ENCODE results near the gene FYN. TPM values are rescaled to one million over a fixed set of nuclear protein-coding genes. Genes with fewer than 3 reads are reported as not detected.

Gene FYN
- total RNA-seq, 1 experiment from 2014 or later = 18.5 TPM

- TF ChIP-seq MAX (IDR thresholded peaks at IDR 0.05) = no peak
- no peak for TF ChIP-seq EZH2phosphoT487 (IDR thresholded peaks at IDR 0.05; ENCODE audit: borderline replicate concordance)
- TF ChIP-seq ZNF274 (IDR thresholded peaks at IDR 0.05; ENCODE audit: low read depth, low read length) = no peak
- no peak for TF ChIP-seq FOSL1 (IDR thresholded peaks at IDR 0.05; ENCODE audit: low read depth)
- TF ChIP-seq SRF (IDR thresholded peaks at IDR 0.05; ENCODE audit: low read depth) = no peak
- no peak for TF ChIP-seq ZBTB33 (IDR thresholded peaks at IDR 0.05; ENCODE audit: extremely low read depth, insufficient replicate concordance, low read length)
- H3K4me1 ChIP-seq (ENCODE audit: control insufficient read depth in 1 of 2, insufficient read depth in 2 of 2, low read length in 2 of 2) = 0 out of 4 replicates have a peak, but pooled peaks cover 0 to 5% of the 10 kb centered on the region in 2 experiments
- DNase-seq (ENCODE audit: low read depth, low spot score) (no peak), ATAC-seq (no peak)
- BruUV-seq (replicated peaks) = no TSS peak
- ChIA-PET RAD21 (ENCODE audit: low non-redundant PET in 1 of 2, low total read pairs in 2 of 2, uncharacterized antibody in 2 of 2, unreplicated experiment in 2 of 2) (no interaction called here), CTCF (no interaction called here), POLR2A (no interaction called here)
- no peak overlapping the region for H3K4me3 ChIP-seq (replicated peaks in 1 of 2; ENCODE audit: low read depth in 1 of 2, low read length in 2 of 2)
- H3K27me3 ChIP-seq (ENCODE audit: insufficient read depth, low read length) = no peaks in the 10 kb centered on the region
- H3K9me2 ChIP-seq (ENCODE audit: insufficient read depth) = no peaks in the 10 kb centered on the region
- intact Hi-C loops (cut with micrococcal nuclease) = no loop called here
- no peaks in the 10 kb centered on the region for H3K79me2 ChIP-seq (ENCODE audit: insufficient read depth, low read length)
- H3K9me3 ChIP-seq (ENCODE audit: control insufficient read depth in 1 of 2, insufficient read depth in 1 of 2, low read depth in 1 of 2, low read length in 2 of 2) = no peaks in the 10 kb centered on the region
- no peaks in the 10 kb centered on the region for H3K36me3 ChIP-seq (ENCODE audit: control insufficient read depth in 1 of 2, insufficient read depth in 2 of 2, low read length in 2 of 2)
- H3K4me2 ChIP-seq (ENCODE audit: low read length) = no peak overlapping the region
- no peaks in the 10 kb centered on the region for H4K20me1 ChIP-seq (ENCODE audit: insufficient read depth)
- H3K9ac ChIP-seq (ENCODE audit: low read length) = no peak overlapping the region
- no peak overlapping the region for H3K27ac ChIP-seq (ENCODE audit: low read depth, low read length)
- H2AFZ ChIP-seq (ENCODE audit: low read depth, low read length, poor library complexity, severe bottlenecking) = no peak overlapping the region
Observed at GRCh38 chr6:111658462-111659154, 214.6 kb downstream of the FYN start.

- no peak overlapping the region for H3K9ac ChIP-seq (ENCODE audit: low read length)
- no peaks in the 10 kb centered on the region for H3K27me3 ChIP-seq (ENCODE audit: insufficient read depth, low read length)
- no peak overlapping the region for H3K4me2 ChIP-seq (ENCODE audit: low read length)
- no peak for DNase-seq (ENCODE audit: low read depth, low spot score)
- H4K20me1 ChIP-seq (ENCODE audit: insufficient read depth) = no peaks in the 10 kb centered on the region
- BruUV-seq (replicated peaks) = no TSS peak
- no peaks in the 10 kb centered on the region for H3K9me3 ChIP-seq (ENCODE audit: control insufficient read depth in 1 of 2, insufficient read depth in 1 of 2, low read depth in 1 of 2, low read length in 2 of 2)
- POLR2A ChIA-PET = no interaction called here
- no peaks in the 10 kb centered on the region for H3K36me3 ChIP-seq (ENCODE audit: control insufficient read depth in 1 of 2, insufficient read depth in 2 of 2, low read length in 2 of 2)
- intact Hi-C loops (cut with micrococcal nuclease) = no loop called here
- no peak overlapping the region for H3K27ac ChIP-seq (ENCODE audit: low read depth, low read length)
- H2AFZ ChIP-seq (ENCODE audit: low read depth, low read length, poor library complexity, severe bottlenecking) = no peak overlapping the region
- 0 out of 4 replicates have a peak, but pooled peaks cover 0 to 5% of the 10 kb centered on the region in 2 experiments for H3K4me1 ChIP-seq (ENCODE audit: control insufficient read depth in 1 of 2, insufficient read depth in 2 of 2, low read length in 2 of 2)
- RAD21 ChIA-PET (ENCODE audit: low non-redundant PET in 1 of 2, low total read pairs in 2 of 2, uncharacterized antibody in 2 of 2, unreplicated experiment in 2 of 2) = no interaction called here
- CTCF ChIA-PET = no interaction called here
- H3K79me2 ChIP-seq (ENCODE audit: insufficient read depth, low read length) = no peaks in the 10 kb centered on the region
- no peak overlapping the region for H3K4me3 ChIP-seq (replicated peaks in 1 of 2; ENCODE audit: low read depth in 1 of 2, low read length in 2 of 2)
- H3K9me2 ChIP-seq (ENCODE audit: insufficient read depth) = no peaks in the 10 kb centered on the region
- ATAC-seq = no peak
- TF ChIP-seq EZH2 (IDR thresholded peaks at IDR 0.05) (no peak), POLR2AphosphoS5 (IDR thresholded peaks at IDR 0.05; ENCODE audit: low read depth, low read length) (no peak), YY1 (IDR thresholded peaks at IDR 0.05; ENCODE audit: extremely low read depth, insufficient replicate concordance, low read depth, low read length) (no peak), POLR2A (IDR thresholded peaks at IDR 0.05; ENCODE audit: borderline replicate concordance, extremely low read depth, insufficient read depth, insufficient read length) (no peak), EZH2phosphoT487 (IDR thresholded peaks at IDR 0.05; ENCODE audit: borderline replicate concordance) (no peak), JUND (IDR thresholded peaks at IDR 0.05) (no peak), ELF1 (IDR thresholded peaks at IDR 0.05; ENCODE audit: borderline replicate concordance, low read depth) (no peak), ZNF274 (IDR thresholded peaks at IDR 0.05; ENCODE audit: low read depth, low read length) (no peak), CEBPB (IDR thresholded peaks at IDR 0.05; ENCODE audit: low read depth) (no peak), SP1 (IDR thresholded peaks at IDR 0.05; ENCODE audit: low read depth) (no peak), ZFX (IDR thresholded peaks at IDR 0.05) (no peak), RAD21 (IDR thresholded peaks at IDR 0.05; ENCODE audit: low read depth) (no peak), EGR1 (IDR thresholded peaks at IDR 0.05; ENCODE audit: low read depth) (no peak)
Observed at GRCh38 chr6:111657146-111657545, 216.1 kb downstream of the FYN start.
